SU-DHL-6 (cell line): ENCODE results near the gene FYCO1.

ENCODE experiments used
- H2AFZ ChIP-seq: fragments of 200-600 bp; sonication (generic); 2 replicates; pipeline ENCODE4 v1.6.1; 2014; ENCODE audit warnings: low read depth, mild to moderate bottlenecking, moderate library complexity, mixed read lengths, antibody characterized with exemption, low read length; ENCODE audit not compliant: severe bottlenecking
- H3F3A ChIP-seq: fragments of 200-600 bp; shearing (Covaris generic); 2 replicates; pipeline ENCODE4 v1.6.0; 2016; ENCODE audit warnings: antibody characterized with exemption, mild to moderate bottlenecking; ENCODE audit not compliant: insufficient read depth
- H3K27ac ChIP-seq: fragments of 200-600 bp; sonication (generic); 2 replicates; pipeline ENCODE4 v1.5.1; 2016; ENCODE audit warnings: low read depth, mild to moderate bottlenecking, low read length, moderate library complexity, mixed read lengths
- H3K27me3 ChIP-seq: fragments of 200-600 bp; sonication (generic), shearing (Covaris generic); 2 replicates; pipeline ENCODE4 v1.6.0; 2014; ENCODE audit warnings: mild to moderate bottlenecking, low read length
- H3K36me3 ChIP-seq: fragments of 200-600 bp; sonication (generic); 2 replicates; pipeline ENCODE4 v1.6.1; 2014; ENCODE audit warnings: mild to moderate bottlenecking, low read length, mixed read lengths
- H3K4me2 ChIP-seq: fragments of 300-600, 200-600 bp; shearing (Covaris generic), sonication (generic); 2 replicates; pipeline ENCODE4 v1.6.0; 2014; ENCODE audit warnings: low read length, low read depth, mild to moderate bottlenecking; ENCODE audit not compliant: poor library complexity, severe bottlenecking
- H3K4me3 ChIP-seq: fragments of 200-600 bp; sonication (generic); 2 replicates; pipeline ENCODE4 v1.5.1; 2014; ENCODE audit warnings: antibody characterized with exemption, low read length, mild to moderate bottlenecking, mixed read lengths; ENCODE audit not compliant: insufficient read depth, poor library complexity, severe bottlenecking
- H3K79me2 ChIP-seq: fragments of 200-600 bp; sonication (generic); 2 replicates; pipeline ENCODE4 v1.6.1; 2014; ENCODE audit warnings: mild to moderate bottlenecking, low read length, moderate library complexity; ENCODE audit not compliant: insufficient read depth
- H3K9ac ChIP-seq: fragments of 200-600 bp; sonication (generic); 2 replicates; pipeline ENCODE4 v1.7.0; 2014; ENCODE audit warnings: mild to moderate bottlenecking, low read length
- H3K9me2 ChIP-seq: fragments of 200-600 bp; sonication (generic); replicated peaks from 2 replicates; pipeline ENCODE4 v1.6.1; 2014; ENCODE audit warnings: low read length; ENCODE audit not compliant: insufficient read depth
- H3K9me3 ChIP-seq: fragments of 200-600 bp; sonication (generic); 2 replicates; pipeline ENCODE4 v1.6.1; 2014; ENCODE audit warnings: low read length, mixed read lengths; ENCODE audit not compliant: insufficient read depth
- H4K20me1 ChIP-seq: fragments of 200-600 bp; sonication (generic); 2 replicates; pipeline ENCODE4 v1.6.1; 2014; ENCODE audit warnings: low read depth, mild to moderate bottlenecking, antibody characterized with exemption, low read length, moderate library complexity, mixed read lengths
- CTCF ChIP-seq: fragments of 200-600 bp; sonication (generic); IDR thresholded peaks from one replicate; pipeline ENCODE4 v1.5.1; 2017; ENCODE audit warnings: antibody characterized with exemption, mild to moderate bottlenecking, low read length, moderate library complexity; ENCODE audit not compliant: insufficient read depth, poor library complexity, severe bottlenecking
- EZH2phosphoT487 ChIP-seq: fragments of 200-600 bp; sonication (generic), shearing (Covaris generic); conservative IDR thresholded peaks from 2 replicates; pipeline ENCODE4 v1.6.1; 2018; ENCODE audit warnings: mild to moderate bottlenecking, antibody characterized with exemption, low read length, moderate library complexity, mixed read lengths

Gene FYCO1

GRCh38 chr3:45946307-45946706 is 49.3 kb downstream of the FYCO1 start:
- no peaks in the 10 kb centered on the region for H4K20me1 ChIP-seq

GRCh38 chr3:45944830-45945620 is 50.6 kb downstream of the FYCO1 start:
- H3K4me2 ChIP-seq: no peak overlapping the region
- no peaks in the 10 kb centered on the region for H3K9me3 ChIP-seq
- H4K20me1 ChIP-seq: no peaks in the 10 kb centered on the region
- no peak overlapping the region for H2AFZ ChIP-seq
- TF ChIP-seq CTCF (no peak), EZH2phosphoT487 (no peak)
- H3K9me2 ChIP-seq: no peaks in the 10 kb centered on the region
- H3K27me3 ChIP-seq: no peaks in the 10 kb centered on the region
- no peak overlapping the region for H3K9ac ChIP-seq
- no peaks in the 10 kb centered on the region for H3K79me2 ChIP-seq
- H3K27ac ChIP-seq: no peak overlapping the region
- no peak overlapping the region for H3K4me3 ChIP-seq
- no peaks in the 10 kb centered on the region for H3K36me3 ChIP-seq
- no peaks in the 10 kb centered on the region for H3F3A ChIP-seq

More at GRCh38 chr3:45946307-45946706, 49.3 kb downstream of the FYCO1 start:
- Histone ChIP-seq H3K4me2 (no peak overlapping the region), H3K36me3 (no peaks in the 10 kb centered on the region), H3K27me3 (no peaks in the 10 kb centered on the region), H3K79me2 (no peaks in the 10 kb centered on the region), H3K9me2 (no peaks in the 10 kb centered on the region), H3K9me3 (no peaks in the 10 kb centered on the region), H3K9ac (no peak overlapping the region), H3K27ac (no peak overlapping the region), H2AFZ (no peak overlapping the region), H3K4me3 (no peak overlapping the region), H3F3A (no peaks in the 10 kb centered on the region)
- no peak for TF ChIP-seq EZH2phosphoT487
- TF ChIP-seq CTCF: no peak

- H3K9me3 ChIP-seq: no peaks in the 10 kb centered on the region
- no peaks in the 10 kb centered on the region for H3K9me2 ChIP-seq
- no peaks in the 10 kb centered on the region for H3K27me3 ChIP-seq
- no peaks in the 10 kb centered on the region for H3F3A ChIP-seq
- TF ChIP-seq EZH2phosphoT487: no peak
- no peak for TF ChIP-seq CTCF
- no peak within 1 kb of the TSS for H3K9ac ChIP-seq
- H4K20me1 ChIP-seq: no peaks in the 10 kb centered on the region
- H2AFZ ChIP-seq: no peak within 1 kb of the TSS
- no peak within 1 kb of the TSS for H3K4me2 ChIP-seq
- H3K4me3 ChIP-seq: no peak within 1 kb of the TSS
- H3K27ac ChIP-seq: no peak within 1 kb of the TSS
- no peaks in the 10 kb centered on the region for H3K79me2 ChIP-seq
- H3K36me3 ChIP-seq: no peaks in the 10 kb centered on the region
These were observed 52.3 kb downstream of the FYCO1 start, which contains the start of gene CXCR6 for GRCh38 chr3:45943207-45943846. Gene CXCR6, plus strand, starts transcription at chr3:45943464. Its CDS starts 3,018 bp downstream, at chr3:45946482.
